ENCODE results near the gene SRXN1.

DNA sequence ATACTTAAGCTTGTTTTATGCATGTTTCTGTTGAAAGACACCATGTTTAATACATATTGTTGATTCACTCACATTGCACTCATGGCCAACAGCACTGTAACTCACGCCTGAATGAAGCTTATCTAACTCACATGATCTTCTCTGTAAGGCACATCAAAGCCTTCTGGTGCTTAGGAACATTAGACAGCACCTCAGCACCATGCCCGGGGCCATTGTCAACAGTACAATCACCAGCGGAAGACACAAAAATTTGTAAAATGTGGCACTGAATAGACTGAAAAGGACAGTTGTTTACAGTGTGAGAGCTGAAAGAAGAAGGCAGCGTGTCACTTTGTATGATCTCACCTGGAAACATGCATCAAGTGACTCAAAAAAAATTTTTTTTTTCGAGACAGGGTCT, 34.0 kb downstream of the SRXN1 start:
- no peak for TF ChIP-seq POLR2A (IDR thresholded peaks at IDR 0.05; ENCODE audit: low read length)
- no peak for TF ChIP-seq GATA1 (IDR thresholded peaks at IDR 0.05; ENCODE audit: low read depth, low read length)

Data from erythroblast (primary cell).